Measurements from ENCODE around the gene SFXN5.

Gene SFXN5

DNA sequence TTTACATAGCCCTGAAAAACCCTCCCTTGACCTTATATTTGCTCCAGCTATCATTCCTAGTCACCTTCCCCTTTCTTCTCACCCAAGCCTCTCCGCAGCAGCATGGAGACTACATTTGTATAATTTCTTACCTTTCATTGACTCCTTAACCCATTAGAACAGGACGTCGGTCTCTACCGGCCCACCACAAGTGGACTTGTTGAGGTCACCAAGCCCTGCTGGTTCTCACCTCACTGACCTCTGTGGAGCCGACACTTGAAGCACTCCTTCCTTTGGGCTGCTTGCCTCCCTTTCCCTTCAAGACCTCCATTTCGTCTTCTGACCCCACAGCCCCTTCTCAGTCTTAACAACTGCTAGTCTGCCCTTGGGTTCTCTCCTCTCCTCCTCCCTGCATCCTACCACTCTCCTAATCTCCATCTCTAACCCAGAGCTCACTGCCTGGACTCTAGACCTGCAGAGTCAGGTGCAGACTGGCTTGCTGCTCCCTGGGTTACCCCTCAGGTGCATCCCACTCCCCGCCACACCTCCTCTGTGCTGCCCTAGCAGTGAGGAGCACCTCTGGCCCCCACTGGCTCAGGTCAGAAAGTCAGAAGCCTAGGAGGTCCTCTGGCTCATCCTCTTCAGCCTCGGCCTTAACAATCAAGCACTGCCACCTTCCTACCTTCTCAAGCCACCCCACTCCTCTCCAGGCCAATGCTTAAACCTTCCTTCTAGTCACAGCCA, 5.3 kb upstream of the SFXN5 start:
- H3K27me3 ChIP-seq (ENCODE audit: control insufficient read depth, insufficient read depth, low read length, poor library complexity, severe bottlenecking), result peaks cover 5% of the 10 kb centered on the region
- 91 to 92% methylated on average over 8 of the region's 8 CpGs for WGBS, 2 experiments

DNA sequence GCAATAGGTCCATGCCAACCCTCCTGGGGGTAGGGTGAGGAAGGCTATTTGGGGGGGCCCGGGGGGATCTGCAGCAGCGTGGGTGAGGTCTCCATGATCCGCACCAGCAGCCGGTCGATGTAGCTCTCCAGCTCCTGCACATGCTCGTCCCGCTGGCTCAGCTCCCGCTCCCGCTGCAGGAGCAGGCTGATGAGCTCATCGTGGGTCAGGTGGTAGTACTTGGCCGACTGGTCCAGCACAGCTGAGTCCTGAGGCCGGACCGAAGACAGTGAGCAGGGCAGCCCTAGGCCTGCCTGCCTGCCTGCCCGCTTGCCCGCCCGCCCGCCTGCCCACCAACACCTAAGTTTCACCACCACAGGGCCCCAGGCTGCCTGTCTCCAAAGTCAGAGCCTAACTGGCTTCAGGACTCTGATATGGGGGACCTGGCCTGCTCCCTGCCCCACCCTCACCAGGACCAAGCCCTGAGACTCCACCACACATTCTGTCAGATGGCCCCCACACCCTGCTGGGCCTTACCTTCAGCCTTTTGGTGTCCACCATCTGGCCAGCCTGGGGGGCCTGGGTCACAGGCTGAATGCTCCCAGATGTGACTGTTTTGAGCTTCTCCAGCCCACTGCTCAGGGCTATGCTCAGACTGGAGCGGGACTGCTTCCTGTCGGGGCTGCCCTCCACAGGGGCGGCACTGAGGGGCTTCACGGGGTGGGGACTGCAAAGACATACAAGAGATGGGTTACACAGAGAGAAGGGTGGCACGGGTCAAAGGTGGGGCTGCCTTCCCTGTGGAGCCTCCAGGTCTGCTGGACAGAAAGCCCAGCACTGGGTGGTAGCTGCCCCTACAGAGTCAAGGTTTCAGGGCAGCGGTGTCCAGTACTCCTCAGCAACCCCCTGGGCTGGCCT, 4.2 kb upstream of the SFXN5 start:
- Histone ChIP-seq H3K9me3 (ENCODE audit: control insufficient read depth, low read length) (no peaks in the 10 kb centered on the region), H3K36me3 (ENCODE audit: control insufficient read depth, insufficient read depth, low read length) (no peaks in the 10 kb centered on the region), H3K27ac (ENCODE audit: insufficient read depth, low read depth, low read length, poor library complexity, severe bottlenecking) (no peak overlapping the region), H3K4me3 (ENCODE audit: insufficient read depth, low read depth, low read length) (no peak overlapping the region), H3K4me1 (ENCODE audit: control insufficient read depth, insufficient read depth, low read length) (peaks cover 12% of the 10 kb centered on the region), H3K27me3 (ENCODE audit: control insufficient read depth, insufficient read depth, low read length, poor library complexity, severe bottlenecking) (peaks cover 6% of the 10 kb centered on the region)
- WGBS, 2 experiments, result 91 to 93% methylated on average over 23 of the region's 23 CpGs

More for the DNA sequence above, 5.3 kb upstream of the SFXN5 start:
- Histone ChIP-seq H3K27ac (ENCODE audit: insufficient read depth, low read depth, low read length, poor library complexity, severe bottlenecking) (no peak overlapping the region), H3K9me3 (ENCODE audit: control insufficient read depth, low read length) (no peaks in the 10 kb centered on the region), H3K4me3 (ENCODE audit: insufficient read depth, low read depth, low read length) (no peak overlapping the region), H3K4me1 (ENCODE audit: control insufficient read depth, insufficient read depth, low read length) (peaks cover 15% of the 10 kb centered on the region), H3K36me3 (ENCODE audit: control insufficient read depth, insufficient read depth, low read length) (no peaks in the 10 kb centered on the region)

DNA sequence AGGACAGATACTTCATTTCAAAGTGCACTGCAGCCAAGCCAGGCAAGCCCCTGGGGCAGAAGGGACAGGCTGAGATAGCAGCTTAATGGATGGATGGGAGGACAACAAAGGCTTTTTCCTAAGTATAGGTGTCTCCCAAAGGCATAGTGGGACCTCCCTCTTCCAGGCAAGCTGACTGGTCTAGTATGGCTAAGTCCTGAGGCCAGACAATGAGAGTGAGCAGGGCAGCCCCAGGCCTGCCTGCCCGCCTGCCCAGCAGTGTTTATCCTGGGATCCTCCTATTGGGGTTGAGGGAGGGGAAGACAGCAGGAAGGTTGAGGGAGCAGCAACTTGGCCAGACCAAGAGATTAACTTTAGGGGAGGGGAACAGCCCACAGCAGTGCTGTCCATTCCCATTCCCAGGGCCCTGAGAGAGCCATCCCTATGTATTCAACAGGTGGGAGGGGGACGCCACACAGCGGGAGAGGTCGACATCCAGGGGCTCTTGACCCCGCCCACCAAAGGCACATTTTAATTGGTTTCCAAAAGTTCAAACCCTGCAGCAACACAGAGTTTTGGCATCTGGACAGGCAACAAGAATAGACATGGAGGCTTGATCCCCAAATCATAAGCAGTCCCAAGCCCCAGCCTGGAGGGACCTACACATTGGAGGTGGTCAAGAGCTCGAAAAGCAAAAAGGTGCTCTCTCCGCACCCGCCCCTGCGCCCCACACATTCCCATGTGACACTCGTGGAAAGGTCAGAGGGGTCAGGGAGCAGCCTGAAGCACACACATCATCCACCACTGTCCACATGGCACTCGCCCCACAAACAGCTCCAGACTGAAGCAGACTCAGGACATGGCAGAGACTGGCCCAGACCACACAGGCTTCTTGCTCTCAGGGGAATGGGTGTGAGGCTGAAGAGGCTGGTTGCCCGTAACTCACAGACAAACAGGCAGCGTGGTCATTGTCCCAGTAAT, 2.9 kb upstream of the SFXN5 start:
- peaks cover 19% of the 10 kb centered on the region for H3K27me3 ChIP-seq (ENCODE audit: control insufficient read depth, insufficient read depth, low read length, poor library complexity, severe bottlenecking)
- H3K4me3 ChIP-seq (ENCODE audit: insufficient read depth, low read depth, low read length), result no peak overlapping the region
- no peaks in the 10 kb centered on the region for H3K9me3 ChIP-seq (ENCODE audit: control insufficient read depth, low read length)
- no peak overlapping the region for H3K27ac ChIP-seq (ENCODE audit: insufficient read depth, low read depth, low read length, poor library complexity, severe bottlenecking)
- 79 to 87% methylated on average over 13 of the region's 13 CpGs for WGBS, 2 experiments
- H3K36me3 ChIP-seq (ENCODE audit: control insufficient read depth, insufficient read depth, low read length), result no peaks in the 10 kb centered on the region
- peaks cover 5% of the 10 kb centered on the region for H3K4me1 ChIP-seq (ENCODE audit: control insufficient read depth, insufficient read depth, low read length)

DNA sequence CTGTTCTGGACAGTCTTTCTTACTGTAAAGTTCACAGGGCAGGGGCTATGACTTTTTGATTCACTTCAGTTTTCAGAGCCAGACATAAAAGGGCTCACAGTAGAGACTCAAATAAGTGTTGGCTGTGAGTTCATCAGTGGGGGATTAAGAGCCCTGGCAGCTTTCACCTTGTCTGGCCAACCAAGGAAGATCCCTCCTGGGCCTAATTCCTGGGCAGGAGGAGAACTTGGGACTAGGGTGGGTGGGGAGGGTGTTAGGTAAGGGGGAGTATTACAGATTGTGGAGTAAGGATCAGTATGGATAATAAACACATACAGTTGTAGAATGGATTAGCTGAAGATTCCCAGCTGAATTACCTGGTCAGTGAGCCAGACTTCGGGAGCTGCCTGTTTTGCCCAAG, 904 bp upstream of the SFXN5 start:
- peak overlapping the region; percentile 78 for H3K4me3 ChIP-seq (ENCODE audit: insufficient read depth, low read depth, low read length)
- no peaks in the 10 kb centered on the region for H3K9me3 ChIP-seq (ENCODE audit: control insufficient read depth, low read length)
- H3K36me3 ChIP-seq (ENCODE audit: control insufficient read depth, insufficient read depth, low read length), result no peaks in the 10 kb centered on the region
- WGBS, 2 experiments, result 92 to 98% methylated on average over 1 of the region's 1 CpG
- H3K4me1 ChIP-seq (ENCODE audit: control insufficient read depth, insufficient read depth, low read length), result peaks cover 5% of the 10 kb centered on the region
- no peak overlapping the region for H3K27ac ChIP-seq (ENCODE audit: insufficient read depth, low read depth, low read length, poor library complexity, severe bottlenecking)
- H3K27me3 ChIP-seq (ENCODE audit: control insufficient read depth, insufficient read depth, low read length, poor library complexity, severe bottlenecking), result peaks cover 20% of the 10 kb centered on the region

DNA sequence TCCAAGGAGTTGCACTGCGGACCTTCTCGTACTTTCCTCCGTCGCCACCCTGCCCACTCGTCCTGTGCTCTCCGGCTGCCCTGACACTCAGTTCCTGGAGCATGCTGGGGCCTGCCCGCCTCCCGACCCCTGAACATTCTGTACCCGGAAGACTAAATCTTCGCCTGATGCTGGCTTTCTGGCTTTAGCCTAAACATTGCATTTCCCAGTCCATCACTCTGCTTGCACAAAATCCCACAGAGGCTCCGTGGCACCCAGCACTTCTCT, 550 bp upstream of the SFXN5 start:
- WGBS, 2 experiments, result 30 to 31% methylated on average over 11 of the region's 11 CpGs
- no peaks in the 10 kb centered on the region for H3K9me3 ChIP-seq (ENCODE audit: control insufficient read depth, low read length)
- peaks cover 5% of the 10 kb centered on the region for H3K4me1 ChIP-seq (ENCODE audit: control insufficient read depth, insufficient read depth, low read length)
- peak overlapping the region; percentile 78 for H3K4me3 ChIP-seq (ENCODE audit: insufficient read depth, low read depth, low read length)
- no peak overlapping the region for H3K27ac ChIP-seq (ENCODE audit: insufficient read depth, low read depth, low read length, poor library complexity, severe bottlenecking)
- H3K36me3 ChIP-seq (ENCODE audit: control insufficient read depth, insufficient read depth, low read length), result no peaks in the 10 kb centered on the region
- peaks cover 20% of the 10 kb centered on the region for H3K27me3 ChIP-seq (ENCODE audit: control insufficient read depth, insufficient read depth, low read length, poor library complexity, severe bottlenecking)

DNA sequence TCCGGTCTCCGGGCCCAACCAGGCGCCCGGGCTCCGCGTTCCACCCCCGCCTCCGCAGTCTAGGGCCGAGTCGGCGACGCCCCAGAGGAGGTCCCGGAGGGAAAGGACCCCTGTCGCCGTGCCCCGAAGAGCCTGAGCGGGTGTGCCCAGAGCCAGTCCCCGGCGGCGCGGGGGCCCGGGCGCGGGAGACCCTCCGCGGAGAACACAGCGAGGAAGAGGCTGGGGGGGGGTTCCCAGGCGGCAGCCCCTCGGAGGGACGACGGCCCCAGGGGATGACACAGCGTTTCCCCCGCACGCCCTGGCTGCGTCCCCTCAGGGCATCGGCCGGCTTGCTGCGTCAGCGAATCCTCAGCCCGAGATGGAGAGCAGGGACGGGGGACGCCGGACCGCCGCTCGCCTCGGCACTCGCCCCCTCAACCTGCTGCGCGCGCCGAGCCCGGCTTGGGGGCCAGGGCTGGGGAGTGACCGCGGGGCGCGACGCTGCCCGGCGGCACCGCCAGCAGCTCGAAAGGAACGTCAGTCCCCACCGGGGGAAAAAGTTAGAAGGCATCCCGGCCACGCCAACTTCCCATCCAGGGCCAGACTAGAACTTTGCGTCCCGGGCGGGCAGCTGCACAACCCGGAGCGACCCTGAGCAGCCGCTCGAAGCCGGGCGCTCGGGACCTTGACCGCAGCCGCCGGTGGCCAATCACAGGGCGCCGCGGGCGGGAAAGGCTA, 711 bp downstream of the SFXN5 start:
- H3K4me1 ChIP-seq (ENCODE audit: control insufficient read depth, insufficient read depth, low read length), result peaks cover 5% of the 10 kb centered on the region
- peak overlapping the region; percentile 78 for H3K4me3 ChIP-seq (ENCODE audit: insufficient read depth, low read depth, low read length)
- H3K27ac ChIP-seq (ENCODE audit: insufficient read depth, low read depth, low read length, poor library complexity, severe bottlenecking), result no peak overlapping the region
- no peaks in the 10 kb centered on the region for H3K36me3 ChIP-seq (ENCODE audit: control insufficient read depth, insufficient read depth, low read length)
- WGBS, 2 experiments, result 0% methylated on average over 83 of the region's 83 CpGs
- H3K9me3 ChIP-seq (ENCODE audit: control insufficient read depth, low read length), result no peaks in the 10 kb centered on the region
- H3K27me3 ChIP-seq (ENCODE audit: control insufficient read depth, insufficient read depth, low read length, poor library complexity, severe bottlenecking), result peaks cover 20% of the 10 kb centered on the region

DNA sequence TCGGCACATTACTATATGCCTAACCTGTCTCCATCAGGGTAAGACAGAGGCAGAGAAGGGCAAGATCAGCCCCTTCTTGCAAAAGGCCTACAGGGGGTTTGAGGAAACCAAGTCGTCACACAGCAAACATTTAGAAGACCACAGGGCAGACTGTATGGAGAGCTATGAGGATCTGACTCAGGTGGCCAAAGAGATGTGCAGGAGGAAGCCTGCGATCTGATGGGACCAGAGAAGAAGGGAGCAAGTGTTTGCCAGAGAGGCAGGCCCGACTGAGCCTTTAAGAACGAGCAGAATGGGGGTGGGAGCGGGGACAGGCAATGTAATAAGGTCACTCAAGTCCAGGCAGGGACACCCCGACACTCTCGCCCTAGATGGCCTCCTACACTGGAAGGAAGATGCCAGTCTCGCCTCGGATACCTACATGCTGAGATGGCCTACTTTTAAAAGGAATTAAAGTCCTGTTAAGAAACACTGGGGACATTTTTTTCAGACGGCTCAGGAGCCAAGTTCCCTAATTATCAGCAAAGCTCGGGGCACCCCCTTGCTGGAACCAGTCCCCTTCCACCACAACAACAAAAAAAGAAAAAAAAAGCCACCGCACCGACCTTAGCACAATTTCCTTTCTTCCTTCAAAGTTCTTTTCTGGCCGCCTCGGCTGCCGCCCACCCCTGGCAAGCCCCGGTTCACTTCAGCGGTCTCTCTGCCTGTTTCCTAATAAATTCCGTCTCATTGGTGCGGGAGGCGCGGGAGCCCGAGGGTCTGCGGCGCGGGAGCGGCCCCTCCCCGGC, 1.5 kb downstream of the SFXN5 start:
- 11 to 13% methylated on average over 29 of the region's 29 CpGs for WGBS, 2 experiments
- peak overlapping the region; percentile 78 for H3K4me3 ChIP-seq (ENCODE audit: insufficient read depth, low read depth, low read length)
- no peaks in the 10 kb centered on the region for H3K36me3 ChIP-seq (ENCODE audit: control insufficient read depth, insufficient read depth, low read length)
- H3K9me3 ChIP-seq (ENCODE audit: control insufficient read depth, low read length), result no peaks in the 10 kb centered on the region
- H3K4me1 ChIP-seq (ENCODE audit: control insufficient read depth, insufficient read depth, low read length), result peaks cover 5% of the 10 kb centered on the region
- no peak overlapping the region for H3K27ac ChIP-seq (ENCODE audit: insufficient read depth, low read depth, low read length, poor library complexity, severe bottlenecking)
- H3K27me3 ChIP-seq (ENCODE audit: control insufficient read depth, insufficient read depth, low read length, poor library complexity, severe bottlenecking), result peaks cover 20% of the 10 kb centered on the region

DNA sequence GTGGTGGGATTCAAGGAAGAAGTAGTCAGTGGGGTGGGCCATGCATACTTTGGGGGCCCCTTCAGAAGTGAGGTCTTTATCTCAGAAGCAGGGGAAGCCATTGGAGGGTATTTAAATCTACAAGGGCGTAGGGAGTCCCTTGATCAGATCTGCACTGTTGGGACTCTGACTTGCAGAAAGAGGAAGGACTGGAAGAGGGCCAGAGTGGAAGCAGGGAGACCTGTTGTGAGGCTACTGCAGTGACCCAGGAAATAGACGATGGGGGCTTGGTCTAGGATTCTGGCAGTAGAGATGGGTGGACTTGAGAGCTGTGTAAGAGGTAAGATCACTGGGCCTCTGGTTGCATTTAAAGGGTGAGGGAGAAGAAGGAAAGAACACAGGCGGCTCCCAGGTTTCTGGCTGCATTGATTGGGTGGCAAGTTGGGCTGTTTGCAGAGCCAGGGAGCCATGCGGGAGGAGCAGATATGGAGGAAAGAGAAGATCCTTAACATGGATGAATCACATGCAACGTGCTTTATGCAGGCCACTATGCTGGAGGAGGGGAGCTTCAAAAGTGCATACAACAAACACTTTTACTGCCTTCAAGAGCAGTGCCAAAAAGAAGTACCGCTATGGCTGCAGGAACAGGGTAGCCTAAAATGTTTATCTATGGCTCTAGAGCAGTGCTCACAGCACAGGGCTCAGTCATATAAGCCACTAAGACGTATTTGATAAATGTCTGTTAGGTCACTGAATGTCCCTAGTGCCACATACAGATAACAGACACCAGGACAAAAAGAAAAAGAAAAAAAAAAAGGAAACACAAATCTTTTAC, 2.3 kb downstream of the SFXN5 start:
- Histone ChIP-seq H3K9me3 (ENCODE audit: control insufficient read depth, low read length) (no peaks in the 10 kb centered on the region), H3K27ac (ENCODE audit: insufficient read depth, low read depth, low read length, poor library complexity, severe bottlenecking) (no peak overlapping the region), H3K27me3 (ENCODE audit: control insufficient read depth, insufficient read depth, low read length, poor library complexity, severe bottlenecking) (peaks cover 20% of the 10 kb centered on the region), H3K4me1 (ENCODE audit: control insufficient read depth, insufficient read depth, low read length) (peaks cover 4% of the 10 kb centered on the region), H3K36me3 (ENCODE audit: control insufficient read depth, insufficient read depth, low read length) (no peaks in the 10 kb centered on the region), H3K4me3 (ENCODE audit: insufficient read depth, low read depth, low read length) (no peak overlapping the region)
- WGBS, 2 experiments, result 82 to 86% methylated on average over 7 of the region's 7 CpGs
